ENCODE measurements around the gene HLA-DPB1.

HLA-DPB1 gene

GRCh38 chr6:33075568-33076405 lies at the start of gene HLA-DPB1:
TSS of gene HLA-DPB1 (plus strand) at chr6:33075990. CDS start at chr6:33076042, 52 bp downstream.
- DNase-seq (ENCODE audit: extremely low read depth, low read depth): no peak
- no peak for TF ChIP-seq CTCF (IDR thresholded peaks at IDR 0.05; ENCODE audit: low read depth, low read length)

GRCh38 chr6:33028220-33028849 lies 47.5 kb upstream of the HLA-DPB1 start:
- no peak for DNase-seq (ENCODE audit: extremely low read depth, low read depth)
- no peak for TF ChIP-seq CTCF (IDR thresholded peaks at IDR 0.05; ENCODE audit: low read depth, low read length)

- no peak for TF ChIP-seq CTCF (IDR thresholded peaks at IDR 0.05; ENCODE audit: low read depth, low read length)
- no peak for DNase-seq (ENCODE audit: extremely low read depth, low read depth)
Measured at GRCh38 chr6:33029328-33030184, 46.2 kb upstream of the HLA-DPB1 start.

- no peak for TF ChIP-seq CTCF (IDR thresholded peaks at IDR 0.05; ENCODE audit: low read depth, low read length)
- no peak for DNase-seq (ENCODE audit: extremely low read depth, low read depth)
Measured at GRCh38 chr6:33030245-33030644, 45.5 kb upstream of the HLA-DPB1 start.

GRCh38 chr6:33034554-33034953 lies 41.2 kb upstream of the HLA-DPB1 start:
- TF ChIP-seq CTCF (IDR thresholded peaks at IDR 0.05; ENCODE audit: low read depth, low read length): no peak
- DNase-seq (ENCODE audit: extremely low read depth, low read depth): no peak

- no peak for DNase-seq (ENCODE audit: extremely low read depth, low read depth)
- TF ChIP-seq CTCF (IDR thresholded peaks at IDR 0.05; ENCODE audit: low read depth, low read length): no peak
Measured at GRCh38 chr6:33036535-33036934, 39.3 kb upstream of the HLA-DPB1 start.

Measured in AG09319 (cell line).